BLaER1 treated with 17β-estradiol and CSF1 and Interleukin-3, amounts not matched to agents 10 nM and 100 nM (cell line): ENCODE results near the gene NOTCH4.
"Not testable (repeated sequence)": the region's sequence is repeated elsewhere in the genome, so short reads cannot be mapped to it uniquely, and the experiment has no call there.

Source experiments
- H3K27ac ChIP-seq, 11 experiments: shearing (Covaris generic); formaldehyde crosslinking; 2 replicates each; pipeline ENCODE4 v1.8.1; 2022
- H3K27me3 ChIP-seq, 11 experiments: shearing (Covaris generic); formaldehyde crosslinking; 2 replicates each; pipeline ENCODE4 v1.8.1; 2022
- H3K36me3 ChIP-seq, 11 experiments: shearing (Covaris generic); formaldehyde crosslinking; 2 replicates each; pipeline ENCODE4 v1.8.1; 2022
- H3K4me1 ChIP-seq, 10 experiments: shearing (Covaris generic); formaldehyde crosslinking; 2 replicates each; pipeline ENCODE4 v1.8.1; 2022
- H3K4me2 ChIP-seq, 11 experiments: shearing (Covaris generic); formaldehyde crosslinking; 2 replicates each; pipeline ENCODE4 v1.8.1; 2022
- H3K4me3 ChIP-seq, 10 experiments: shearing (Covaris generic); formaldehyde crosslinking; 2 replicates each; pipeline ENCODE4 v1.8.1; 2022
- H3K9ac ChIP-seq, 11 experiments: shearing (Covaris generic); formaldehyde crosslinking; 2 replicates each; pipeline ENCODE4 v1.8.1; 2022
- H3K9me3 ChIP-seq, 11 experiments: shearing (Covaris generic); formaldehyde crosslinking; replicated peaks in 1 of 11; 2 replicates each; pipeline ENCODE4 v1.8.1; 2022
- H4K20me1 ChIP-seq, 11 experiments: shearing (Covaris generic); formaldehyde crosslinking; 2 replicates each; pipeline ENCODE4 v1.8.1; 2022
- Cebpa-rat ChIP-seq, 11 experiments: shearing (Covaris generic); IDR thresholded peaks; 2 replicates each; pipeline ENCODE4 v1.8.1; 2022

Gene NOTCH4

DNA sequence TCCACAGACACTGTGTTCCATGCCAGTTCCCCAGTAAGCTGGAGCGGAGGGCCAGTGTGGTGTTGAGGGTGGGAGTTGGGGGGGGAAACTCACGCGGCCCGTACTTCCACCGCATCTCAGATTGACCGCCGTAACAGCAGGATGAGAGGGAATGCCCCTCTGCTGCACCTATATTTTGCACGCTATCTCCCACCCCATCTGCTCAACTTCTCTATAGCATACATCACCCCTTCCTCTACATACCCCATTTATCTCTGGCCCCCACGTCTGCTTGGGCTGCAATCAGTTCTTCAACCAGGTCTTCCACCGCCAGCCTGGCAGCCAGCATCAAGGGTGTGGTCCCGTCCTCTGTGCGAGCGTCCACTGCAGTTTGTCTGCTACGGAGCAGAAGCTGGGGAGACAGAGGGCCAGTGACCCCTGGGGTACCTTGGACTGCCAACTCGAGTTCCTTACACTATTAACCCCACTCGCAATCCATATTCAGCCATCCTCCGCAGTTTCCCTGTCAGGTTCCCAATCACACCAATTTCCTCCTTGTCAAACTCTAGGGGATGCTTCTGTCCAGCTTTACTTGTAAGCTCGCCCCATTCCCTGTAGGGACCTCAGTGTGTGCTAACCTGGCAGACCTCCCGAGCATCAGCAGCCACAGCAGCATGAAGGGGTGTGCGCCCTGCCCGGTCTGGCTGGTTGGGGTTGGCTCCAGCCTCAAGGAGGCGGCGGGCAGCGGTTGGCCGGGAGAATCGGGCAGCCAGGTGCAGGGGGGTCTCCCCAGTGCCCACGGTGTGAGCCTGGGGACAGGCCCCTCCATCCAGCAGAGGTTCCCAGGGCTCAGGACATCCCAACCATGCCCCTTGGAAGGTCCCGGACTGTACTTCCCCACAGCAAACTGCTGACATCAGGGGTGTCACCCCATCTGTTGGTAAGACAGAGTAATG is 26.9 kb downstream of the NOTCH4 start:
- peaks cover 41 to 47% (median 45%) of the 10 kb centered on the region in 10 experiments for H3K4me1 ChIP-seq
- H3K27me3 ChIP-seq, result no peaks in the 10 kb centered on the region
- no peaks in the 10 kb centered on the region for H3K9me3 ChIP-seq
- no peak for TF ChIP-seq Cebpa-rat (IDR thresholded peaks at IDR 0.05)
- H3K9ac ChIP-seq, result peak overlapping the region; percentile 87 to 97 (median 92)
- no peaks in the 10 kb centered on the region for H3K36me3 ChIP-seq
- H3K4me2 ChIP-seq, result peak overlapping the region; percentile 80 to 99 (median 95)
- H4K20me1 ChIP-seq, result no peaks in the 10 kb centered on the region
- H3K4me3 ChIP-seq, result peak overlapping the region; percentile 69 to 87 (median 78)
- peak overlapping the region; percentile 91 to 99 (median 97) for H3K27ac ChIP-seq

DNA sequence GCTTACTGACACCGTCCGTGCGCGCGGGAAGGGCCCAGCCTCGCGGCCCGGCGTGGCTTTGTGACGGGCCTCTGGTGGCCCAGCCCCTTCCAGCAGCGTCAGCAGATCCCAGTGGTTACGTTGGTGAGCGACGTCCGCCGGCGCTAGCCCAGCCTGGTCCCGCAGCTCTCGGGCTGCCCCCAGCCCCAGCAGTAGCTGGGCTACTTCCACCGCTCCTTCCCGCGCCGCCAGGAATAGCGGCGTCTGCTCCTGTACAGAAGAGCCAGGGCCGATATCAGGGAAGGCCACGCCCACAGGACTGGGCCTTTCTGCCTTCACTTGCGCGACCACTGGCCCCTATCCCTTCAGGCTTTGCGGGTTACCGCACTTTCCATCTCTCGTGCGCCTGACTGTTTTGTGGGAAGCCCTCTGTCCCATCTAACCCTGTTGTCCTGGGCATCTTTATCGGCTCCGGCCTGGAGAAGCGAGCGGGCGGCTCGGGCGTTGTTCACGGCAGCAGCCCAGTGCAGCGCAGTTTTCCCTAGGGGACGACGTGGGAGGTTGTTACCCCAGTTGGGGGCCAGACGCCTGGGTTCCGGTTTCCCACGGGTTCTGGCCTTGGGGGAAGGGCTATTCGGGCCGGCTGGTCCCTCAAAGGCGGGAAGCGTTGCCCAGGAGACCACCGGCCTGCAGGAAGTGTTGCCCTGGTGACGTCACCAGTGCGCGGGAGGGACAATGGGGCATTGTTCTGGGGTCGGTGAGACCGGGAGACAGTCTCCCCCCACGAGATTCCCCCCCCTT is 27.8 kb downstream of the NOTCH4 start:
- Histone ChIP-seq H3K4me2 (peak overlapping the region; percentile 80 to 99 (median 95)), H4K20me1 (no peaks in the 10 kb centered on the region), H3K9me3 (no peaks in the 10 kb centered on the region), H3K4me3 (peak overlapping the region; percentile 69 to 87 (median 78)), H3K27me3 (no peaks in the 10 kb centered on the region), H3K9ac (peak overlapping the region; percentile 87 to 97 (median 92)), H3K36me3 (0 out of 22 replicates have a peak, but pooled peaks cover 0 to 3% (median 0%) of the 10 kb centered on the region in 11 experiments), H3K27ac (peak overlapping the region; percentile 91 to 99 (median 97)), H3K4me1 (peaks cover 42 to 55% (median 52%) of the 10 kb centered on the region in 10 experiments)
- TF ChIP-seq Cebpa-rat (IDR thresholded peaks at IDR 0.05), result no peak

DNA sequence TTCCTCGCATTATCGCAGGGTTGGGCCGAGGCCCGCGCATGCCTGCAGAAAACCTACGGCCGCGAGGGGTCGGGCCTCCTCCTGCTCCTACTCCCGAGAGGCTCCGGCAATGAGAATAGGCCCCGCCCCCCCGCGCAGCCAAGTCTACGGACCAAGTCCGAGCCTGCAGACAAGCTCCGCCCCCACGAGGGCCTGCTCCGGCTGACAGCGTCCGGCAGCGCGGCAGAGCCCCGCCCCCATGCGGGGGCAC is 28.3 kb downstream of the NOTCH4 start:
- Histone ChIP-seq H4K20me1 (no peaks in the 10 kb centered on the region), H3K36me3 (0 out of 22 replicates have a peak, but pooled peaks cover 0 to 3% (median 0%) of the 10 kb centered on the region in 11 experiments), H3K4me1 (peaks cover 42 to 60% (median 55%) of the 10 kb centered on the region in 10 experiments), H3K9me3 (no peaks in the 10 kb centered on the region), H3K9ac (peak overlapping the region in 10 of 11 experiments; percentile 87 to 97 (median 92); a peak in 19 of 22 replicates), H3K27me3 (no peaks in the 10 kb centered on the region), H3K4me3 (peak overlapping the region; percentile 69 to 87 (median 78); a peak in 19 of 20 replicates), H3K4me2 (peak overlapping the region in 7 of 11 experiments; percentile 96 to 100 (median 100); a peak in 10 of 22 replicates), H3K27ac (peak overlapping the region in 10 of 11 experiments; percentile 91 to 99 (median 97); a peak in 19 of 22 replicates)
- no peak for TF ChIP-seq Cebpa-rat (IDR thresholded peaks at IDR 0.05)

DNA sequence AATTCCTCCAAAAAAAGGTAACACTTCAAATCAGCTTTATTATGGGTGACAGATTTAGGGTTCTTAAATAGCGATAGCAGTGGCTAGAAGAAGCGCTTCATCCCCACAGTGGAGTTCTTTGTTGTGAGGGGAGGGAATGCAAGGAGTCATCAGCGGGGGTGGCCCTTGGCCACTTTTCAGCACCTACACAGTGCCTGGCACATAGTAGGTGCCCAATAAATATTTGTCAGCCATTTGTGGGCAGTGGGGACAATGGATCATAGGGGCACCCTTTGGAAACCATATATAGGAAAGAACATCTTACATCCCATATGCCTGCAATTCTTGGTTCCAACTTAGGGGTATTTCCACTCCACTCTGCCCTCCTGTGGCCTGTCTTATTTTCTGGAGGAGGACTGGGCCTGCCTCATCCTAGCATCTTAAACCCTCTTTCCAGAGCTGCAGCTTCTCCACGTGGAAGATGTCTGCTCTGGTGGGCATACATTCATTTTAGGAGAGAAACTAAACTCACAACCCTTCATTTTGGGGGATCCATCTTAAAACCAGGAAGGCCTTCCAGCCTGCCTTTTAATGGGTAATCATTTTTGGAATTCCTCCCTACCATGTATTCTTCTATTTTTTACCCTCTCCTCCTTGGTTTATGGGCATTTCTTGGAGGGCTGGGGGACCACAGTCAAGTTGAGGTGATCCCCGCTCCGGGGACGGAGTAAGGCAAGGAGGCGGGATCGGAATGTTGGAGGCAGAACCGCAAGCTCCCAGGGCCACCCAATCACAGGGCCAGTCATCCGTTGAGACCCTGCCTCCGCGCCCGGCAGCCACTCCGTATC is 28.8 kb downstream of the NOTCH4 start:
- Histone ChIP-seq H3K27ac (peak overlapping the region; percentile 42 to 99 (median 97); a peak in 20 of 22 replicates), H3K9me3 (no peaks in the 10 kb centered on the region), H3K27me3 (no peaks in the 10 kb centered on the region), H3K4me2 (peak overlapping the region; percentile 95 to 100 (median 100)), H3K9ac (peak overlapping the region; percentile 63 to 97 (median 81)), H3K36me3 (0 out of 22 replicates have a peak, but pooled peaks cover 0 to 3% (median 0%) of the 10 kb centered on the region in 11 experiments), H3K4me3 (peak overlapping the region; percentile 49 to 87 (median 59)), H4K20me1 (no peaks in the 10 kb centered on the region), H3K4me1 (peaks cover 42 to 64% (median 55%) of the 10 kb centered on the region in 10 experiments)
- TF ChIP-seq Cebpa-rat (IDR thresholded peaks at IDR 0.05), result no peak

DNA sequence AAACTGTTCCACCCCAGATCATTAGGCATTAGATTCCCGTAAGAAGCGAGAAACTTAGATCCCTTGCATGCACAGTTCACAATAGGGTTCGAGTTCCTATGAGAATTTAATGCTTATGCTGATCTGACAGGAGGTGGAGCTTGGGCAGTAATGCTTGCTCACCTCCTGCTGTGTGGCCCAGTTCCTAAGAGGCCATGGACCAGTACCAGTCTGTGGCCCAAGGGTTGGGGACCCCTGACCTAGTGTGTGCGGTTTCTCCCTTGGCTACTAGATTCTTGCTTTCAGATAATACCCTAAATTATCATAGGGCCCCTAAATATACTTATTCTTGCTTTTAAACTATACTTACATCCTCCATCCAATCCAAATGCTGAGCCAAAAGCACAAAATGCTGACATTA is 29.5 kb downstream of the NOTCH4 start:
- H3K4me1 ChIP-seq, result peaks cover 42 to 64% (median 55%) of the 10 kb centered on the region in 10 experiments
- no peaks in the 10 kb centered on the region for H4K20me1 ChIP-seq
- H3K36me3 ChIP-seq, result 0 out of 22 replicates have a peak, but pooled peaks cover 0 to 3% (median 0%) of the 10 kb centered on the region in 11 experiments

DNA sequence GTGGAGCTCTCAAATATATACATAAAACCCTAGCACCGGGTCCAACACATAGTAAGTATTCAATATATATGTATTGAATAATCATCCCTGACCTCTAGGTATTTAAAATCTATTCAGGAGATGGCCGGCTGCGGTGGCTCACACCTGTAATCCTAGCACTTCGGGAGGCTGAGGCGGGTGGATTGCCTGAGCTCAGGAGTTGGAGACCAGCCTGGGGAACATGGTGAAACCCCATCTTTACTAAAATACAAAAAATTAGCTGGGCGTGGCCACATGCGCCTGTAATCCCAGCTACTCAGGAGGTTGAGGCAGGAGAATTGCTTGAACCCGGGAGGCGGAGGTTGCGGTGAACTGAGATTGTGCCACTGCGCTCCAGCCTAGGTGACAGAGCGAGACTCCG is 30.8 kb downstream of the NOTCH4 start:
- Histone ChIP-seq H3K4me3 (peak overlapping the region; percentile 77 to 91 (median 82)), H3K27ac (peak overlapping the region; percentile 89 to 99 (median 97)), H3K9ac (peak overlapping the region; percentile 92 to 97 (median 94)), H3K4me2 (peak overlapping the region; percentile 95 to 100 (median 100)), H3K4me1 (peaks cover 51 to 76% (median 67%) of the 10 kb centered on the region in 10 experiments)
- H4K20me1 ChIP-seq, H3K27me3 ChIP-seq, H3K36me3 ChIP-seq, H3K9me3 ChIP-seq: not testable (repeated sequence)

More for the DNA sequence above, 29.5 kb downstream of the NOTCH4 start:
- Histone ChIP-seq H3K27me3 (no peaks in the 10 kb centered on the region), H3K4me2 (peak overlapping the region; percentile 95 to 100 (median 100)), H3K9ac (peak overlapping the region in 9 of 11 experiments; percentile 2 to 97 (median 86); a peak in 12 of 22 replicates), H3K4me3 (peak overlapping the region in 4 of 10 experiments; percentile 56 to 87 (median 78); a peak in 5 of 20 replicates), H3K9me3 (no peaks in the 10 kb centered on the region), H3K27ac (peak overlapping the region in 10 of 11 experiments; percentile 2 to 99 (median 97); a peak in 19 of 22 replicates)
- no peak for TF ChIP-seq Cebpa-rat (IDR thresholded peaks at IDR 0.05)

DNA sequence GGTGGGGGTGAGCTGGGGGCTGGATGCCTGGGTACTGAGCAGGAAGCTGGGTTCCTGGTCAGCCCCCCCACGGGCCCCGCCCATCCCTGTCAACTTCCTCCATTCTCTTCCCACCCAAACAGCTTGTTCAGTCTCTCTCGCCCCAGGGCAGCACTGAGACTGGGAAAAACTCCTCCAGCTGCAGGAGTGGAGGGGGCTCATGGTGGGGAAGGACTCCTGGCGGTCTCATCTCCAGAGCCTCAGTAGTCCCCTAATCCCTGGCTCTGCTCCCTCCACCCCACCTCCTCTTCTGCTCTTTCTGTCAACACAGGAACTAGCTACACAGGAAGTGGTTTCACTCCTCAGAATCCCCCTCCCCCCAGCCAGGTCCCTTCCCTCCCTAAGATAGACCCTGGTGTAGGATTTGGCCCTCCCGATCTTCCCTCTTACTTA is 31.2 kb downstream of the NOTCH4 start, which contains the start of gene GPSM3:
GPSM3 (minus strand) TSS at position 36 of the 432 bp plus-strand sequence. CDS start 130 bp downstream, outside the sequence.
- peaks cover 51 to 80% (median 71%) of the 10 kb centered on the region in 10 experiments for H3K4me1 ChIP-seq
- peak within 1 kb of the TSS; percentile 77 to 91 (median 82) for H3K4me3 ChIP-seq
- no peak for TF ChIP-seq Cebpa-rat (IDR thresholded peaks at IDR 0.05)
- peak within 1 kb of the TSS; percentile 95 to 100 (median 100) for H3K4me2 ChIP-seq
- H3K9me3 ChIP-seq, result no peaks in the 10 kb centered on the region
- H3K27ac ChIP-seq, result peak within 1 kb of the TSS; percentile 89 to 99 (median 97)
- peaks cover 0 to 8% (median 0%) of the 10 kb centered on the region in 11 experiments; a peak in 5 of 22 replicates for H4K20me1 ChIP-seq
- H3K9ac ChIP-seq, result peak within 1 kb of the TSS; percentile 92 to 97 (median 94)
- peaks cover 4 to 14% (median 9%) of the 10 kb centered on the region in 11 experiments for H3K36me3 ChIP-seq
- H3K27me3 ChIP-seq, result no peaks in the 10 kb centered on the region
